ENCODE measurements around the gene PRAF2. TPM values are rescaled to one million over a fixed set of nuclear protein-coding genes. Genes with fewer than 3 reads are reported as not detected.

The PRAF2 gene
- polyA plus RNA-seq, 6 donors from 2014 or later: 25.5 to 49.0 (median 38.8) TPM

- DNase-seq: peak; percentile 26
- H3K4me3 Mint-ChIP-seq: peak overlapping the region; percentile 77 to 93 (median 86)
- no peaks in the 10 kb centered on the region for H3K36me3 Mint-ChIP-seq
- ATAC-seq (ENCODE audit: low read depth in 2 of 2): peak; percentile 78 to 81
- H3K27me3 Mint-ChIP-seq: no peaks in the 10 kb centered on the region
- peak overlapping the region; percentile 70 to 97 (median 90) for H3K27ac Mint-ChIP-seq
- H3K9me3 Mint-ChIP-seq: peaks cover 0 to 14% (median 0%) of the 10 kb centered on the region in 7 donors
- H3K4me1 Mint-ChIP-seq: peaks cover 17 to 27% (median 23%) of the 10 kb centered on the region in 3 donors
These were observed 20.4 kb downstream of the PRAF2 start for GRCh38 chrX:49053223-49054072.

- no peaks in the 10 kb centered on the region for H3K27me3 Mint-ChIP-seq
- no peak for ATAC-seq (ENCODE audit: low read depth in 2 of 2)
These were observed 29.9 kb downstream of the PRAF2 start for GRCh38 chrX:49043987-49044281.

GRCh38 chrX:49043220-49043986 is 30.4 kb downstream of the PRAF2 start, which contains the start of gene TFE3:
TFE3 (minus strand) TSS chrX:49043357; CDS start chrX:49043226, 131 bp downstream.
- Mint-ChIP-seq H3K36me3 (peaks cover 0 to 5% of the 10 kb centered on the region in 2 donors), H3K9me3 (peaks cover 0 to 6% (median 0%) of the 10 kb centered on the region in 7 donors), H3K4me1 (peaks cover 20 to 41% (median 40%) of the 10 kb centered on the region in 3 donors), H3K4me3 (peak within 1 kb of the TSS; percentile 83 to 94 (median 88)), H3K27ac (peak within 1 kb of the TSS; percentile 92 to 98 (median 96)), H3K27me3 (no peaks in the 10 kb centered on the region)
- ATAC-seq (ENCODE audit: low read depth in 2 of 2) (peak; percentile 85 to 86), DNase-seq (peak; percentile 94)

More at GRCh38 chrX:49043987-49044281, 29.9 kb downstream of the PRAF2 start:
- Mint-ChIP-seq H3K9me3 (peaks cover 0 to 5% (median 0%) of the 10 kb centered on the region in 7 donors), H3K36me3 (peaks cover 0 to under 1% of the 10 kb centered on the region in 2 donors), H3K27ac (peak overlapping the region; percentile 88 to 98 (median 94)), H3K4me3 (peak overlapping the region; percentile 35 to 89 (median 76)), H3K4me1 (peaks cover 20 to 41% (median 37%) of the 10 kb centered on the region in 3 donors)
- no peak for DNase-seq

GRCh38 chrX:49042581-49043219 is 31.1 kb downstream of the PRAF2 start:
- DNase-seq (no peak), ATAC-seq (ENCODE audit: low read depth in 2 of 2) (peak in 1 of 2 donors; percentile 1)
- H3K27me3 Mint-ChIP-seq: no peaks in the 10 kb centered on the region
- peaks cover 0 to 7% (median 0%) of the 10 kb centered on the region in 7 donors for H3K9me3 Mint-ChIP-seq
- peaks cover 0 to 5% of the 10 kb centered on the region in 2 donors for H3K36me3 Mint-ChIP-seq
- H3K4me3 Mint-ChIP-seq: peak overlapping the region; percentile 83 to 94 (median 88)
- H3K27ac Mint-ChIP-seq: peak overlapping the region; percentile 89 to 97 (median 94)
- H3K4me1 Mint-ChIP-seq: peaks cover 20 to 41% (median 40%) of the 10 kb centered on the region in 3 donors

GRCh38 chrX:49041744-49042580 is 31.8 kb downstream of the PRAF2 start:
- Mint-ChIP-seq H3K4me3 (peak overlapping the region; percentile 83 to 94 (median 88)), H3K9me3 (peaks cover 0 to 7% (median 0%) of the 10 kb centered on the region in 7 donors), H3K36me3 (peaks cover 0 to 5% of the 10 kb centered on the region in 2 donors), H3K27me3 (no peaks in the 10 kb centered on the region), H3K4me1 (peaks cover 20 to 41% (median 40%) of the 10 kb centered on the region in 3 donors), H3K27ac (peak overlapping the region; percentile 89 to 97 (median 94))
- DNase-seq (no peak), ATAC-seq (ENCODE audit: low read depth in 2 of 2) (no peak)

GRCh38 chrX:49040376-49040955 is 33.3 kb downstream of the PRAF2 start:
- ATAC-seq (ENCODE audit: low read depth in 2 of 2) (no peak), DNase-seq (no peak)
- Mint-ChIP-seq H3K27ac (peak overlapping the region in 3 of 6 donors; percentile 86 to 92 (median 91)), H3K4me3 (peak overlapping the region in 3 of 8 donors; percentile 56 to 82 (median 80)), H3K36me3 (peaks cover 0 to 5% of the 10 kb centered on the region in 2 donors), H3K9me3 (peaks cover 0 to 7% (median 0%) of the 10 kb centered on the region in 7 donors), H3K4me1 (peaks cover 20 to 41% (median 40%) of the 10 kb centered on the region in 3 donors), H3K27me3 (no peaks in the 10 kb centered on the region)

GRCh38 chrX:49039598-49040375 is 34.0 kb downstream of the PRAF2 start:
- Mint-ChIP-seq H3K4me1 (peaks cover 20 to 41% (median 40%) of the 10 kb centered on the region in 3 donors), H3K9me3 (peaks cover 0 to 7% (median 0%) of the 10 kb centered on the region in 7 donors), H3K27me3 (no peaks in the 10 kb centered on the region), H3K4me3 (peak overlapping the region in 3 of 8 donors; percentile 56 to 83 (median 80)), H3K27ac (peak overlapping the region in 4 of 6 donors; percentile 32 to 92 (median 88)), H3K36me3 (peaks cover 0 to 5% of the 10 kb centered on the region in 2 donors)
- DNase-seq (no peak), ATAC-seq (ENCODE audit: low read depth in 2 of 2) (no peak)

GRCh38 chrX:49037883-49038475 is 35.8 kb downstream of the PRAF2 start:
- ATAC-seq (ENCODE audit: low read depth in 2 of 2): no peak
- H3K27ac Mint-ChIP-seq: peak overlapping the region in 2 of 6 donors; percentile 40 to 50
- H3K4me3 Mint-ChIP-seq: peak overlapping the region in 1 of 8 donors; percentile 47

GRCh38 chrX:49030283-49030682 is 43.5 kb downstream of the PRAF2 start:
- DNase-seq (no peak), ATAC-seq (ENCODE audit: low read depth in 2 of 2) (no peak)
- Mint-ChIP-seq H3K9me3 (no peaks in the 10 kb centered on the region), H3K27me3 (no peaks in the 10 kb centered on the region), H3K4me3 (no peak overlapping the region), H3K27ac (peak overlapping the region in 2 of 6 donors; percentile 51 to 61), H3K4me1 (peaks cover 8 to 12% (median 8%) of the 10 kb centered on the region in 3 donors), H3K36me3 (peaks cover 0 to 8% of the 10 kb centered on the region in 2 donors)

More at GRCh38 chrX:49037883-49038475, 35.8 kb downstream of the PRAF2 start:
- Mint-ChIP-seq H3K27me3 (no peaks in the 10 kb centered on the region), H3K4me1 (peaks cover 26 to 41% (median 36%) of the 10 kb centered on the region in 3 donors), H3K36me3 (peaks cover 5 to 8% of the 10 kb centered on the region in 2 donors), H3K9me3 (peaks cover 0 to 7% (median 0%) of the 10 kb centered on the region in 7 donors)
- no peak for DNase-seq

- H3K27ac Mint-ChIP-seq: peak overlapping the region in 1 of 6 donors; percentile 93
- peaks cover 0 to 8% of the 10 kb centered on the region in 2 donors for H3K36me3 Mint-ChIP-seq
- H3K9me3 Mint-ChIP-seq: no peaks in the 10 kb centered on the region
- H3K4me1 Mint-ChIP-seq: peaks cover 8 to 12% (median 8%) of the 10 kb centered on the region in 3 donors
- no peaks in the 10 kb centered on the region for H3K27me3 Mint-ChIP-seq
- no peak for ATAC-seq (ENCODE audit: low read depth in 2 of 2)
- no peak for DNase-seq
- no peak overlapping the region for H3K4me3 Mint-ChIP-seq
These were observed 43.9 kb downstream of the PRAF2 start for GRCh38 chrX:49029876-49030275.

Data from naive B cell (primary cell).